Tibial artery (tissue), 4 donors: ENCODE results near the gene COG5.

Source experiments
- DNase-seq, 2 donors: peaks; one replicate each; pipeline ENCODE4 v3.0.0-alpha.2; 2019
- H3K27ac ChIP-seq, 2 donors: fragments of 200-600 bp; sonication (generic) in 1 of 2; 1 replicate in 1 of 2; 2 replicates in 1 of 2; pipeline ENCODE4 v1.5.1; 2018 to 2019; ENCODE audit warnings: mild to moderate bottlenecking in 1 of 2
- H3K27me3 ChIP-seq, 2 donors: fragments of 200-600 bp; sonication (generic) in 1 of 2; one replicate each; pipeline versions ENCODE4 v1.5.1 to v1.6.0; 2016 to 2019
- H3K36me3 ChIP-seq, 3 donors: fragments of 200-600 bp; sonication (generic) in 2 of 3; one replicate each; pipeline ENCODE4 v1.5.1; 2016 to 2019; ENCODE audit warnings: mild to moderate bottlenecking in 2 of 3
- H3K4me1 ChIP-seq, 4 donors: fragments of 200-600 bp; sonication (generic) in 2 of 4; 1 replicate in 3 of 4; 2 replicates in 1 of 4; pipeline ENCODE4 v1.5.1; 2016 to 2019
- H3K4me3 ChIP-seq, 2 donors: fragments of 200-600 bp; sonication (generic) in 1 of 2; 1 replicate in 1 of 2; 2 replicates in 1 of 2; pipeline ENCODE4 v1.5.1; 2018 to 2019; ENCODE audit warnings: mild to moderate bottlenecking in 2 of 2
- H3K9me3 ChIP-seq, 3 donors: fragments of 200-600 bp; sonication (generic) in 1 of 3; one replicate each; pipeline ENCODE4 v1.5.1; 2016 to 2019
- intact Hi-C: fragments of 100-400 bp; cut with DNase I; formaldehyde crosslinking; loops from one replicate; pipeline ENCODE4 v1.15.0; 2023; ENCODE audit warnings: low total_unique reads
- TF ChIP-seq, protein P1 (sequence below), 2 experiments: fragments of 200-600 bp in 1 of 2; fragments of 450-650 bp in 1 of 2; IDR thresholded peaks; one replicate each; pipeline ENCODE4 v1.5.1; 2017 to 2019; ENCODE audit warnings: antibody characterized with exemption in 2 of 2, mild to moderate bottlenecking in 1 of 2, moderate library complexity in 1 of 2

The COG5 gene

DNA sequence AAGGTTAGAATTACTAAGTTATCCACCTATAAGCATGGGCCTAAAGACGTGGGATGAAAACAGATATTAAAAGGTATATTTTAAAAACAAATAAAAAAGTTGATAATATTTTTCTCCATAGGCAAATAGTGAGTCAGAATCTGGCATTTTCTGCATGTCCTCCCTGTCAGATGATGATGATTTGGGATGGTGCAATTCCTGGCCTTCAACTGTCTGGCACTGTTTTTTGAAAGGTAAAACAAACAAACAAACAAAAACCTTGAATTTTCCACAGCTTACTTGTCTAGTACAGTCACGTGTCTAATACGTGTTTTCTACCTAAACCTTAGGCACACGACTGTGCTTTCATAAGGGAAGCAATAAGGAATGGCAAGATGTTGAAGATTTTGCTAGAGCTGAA lies 377.5 kb downstream of the COG5 start:
- Histone ChIP-seq H3K27ac (no peak overlapping the region), H3K27me3 (no peaks in the 10 kb centered on the region), H3K36me3 (peaks cover 73 to 99% (median 86%) of the 10 kb centered on the region in 3 donors), H3K9me3 (no peaks in the 10 kb centered on the region), H3K4me1 (peaks cover 0 to 8% (median under 1%) of the 10 kb centered on the region in 4 donors), H3K4me3 (no peak overlapping the region)
- DNase-seq = no peak
- TF ChIP-seq, protein P1, sequence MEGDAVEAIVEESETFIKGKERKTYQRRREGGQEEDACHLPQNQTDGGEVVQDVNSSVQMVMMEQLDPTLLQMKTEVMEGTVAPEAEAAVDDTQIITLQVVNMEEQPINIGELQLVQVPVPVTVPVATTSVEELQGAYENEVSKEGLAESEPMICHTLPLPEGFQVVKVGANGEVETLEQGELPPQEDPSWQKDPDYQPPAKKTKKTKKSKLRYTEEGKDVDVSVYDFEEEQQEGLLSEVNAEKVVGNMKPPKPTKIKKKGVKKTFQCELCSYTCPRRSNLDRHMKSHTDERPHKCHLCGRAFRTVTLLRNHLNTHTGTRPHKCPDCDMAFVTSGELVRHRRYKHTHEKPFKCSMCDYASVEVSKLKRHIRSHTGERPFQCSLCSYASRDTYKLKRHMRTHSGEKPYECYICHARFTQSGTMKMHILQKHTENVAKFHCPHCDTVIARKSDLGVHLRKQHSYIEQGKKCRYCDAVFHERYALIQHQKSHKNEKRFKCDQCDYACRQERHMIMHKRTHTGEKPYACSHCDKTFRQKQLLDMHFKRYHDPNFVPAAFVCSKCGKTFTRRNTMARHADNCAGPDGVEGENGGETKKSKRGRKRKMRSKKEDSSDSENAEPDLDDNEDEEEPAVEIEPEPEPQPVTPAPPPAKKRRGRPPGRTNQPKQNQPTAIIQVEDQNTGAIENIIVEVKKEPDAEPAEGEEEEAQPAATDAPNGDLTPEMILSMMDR (IDR thresholded peaks at IDR 0.05) = no peak
- intact Hi-C loops = no loop called here

DNA sequence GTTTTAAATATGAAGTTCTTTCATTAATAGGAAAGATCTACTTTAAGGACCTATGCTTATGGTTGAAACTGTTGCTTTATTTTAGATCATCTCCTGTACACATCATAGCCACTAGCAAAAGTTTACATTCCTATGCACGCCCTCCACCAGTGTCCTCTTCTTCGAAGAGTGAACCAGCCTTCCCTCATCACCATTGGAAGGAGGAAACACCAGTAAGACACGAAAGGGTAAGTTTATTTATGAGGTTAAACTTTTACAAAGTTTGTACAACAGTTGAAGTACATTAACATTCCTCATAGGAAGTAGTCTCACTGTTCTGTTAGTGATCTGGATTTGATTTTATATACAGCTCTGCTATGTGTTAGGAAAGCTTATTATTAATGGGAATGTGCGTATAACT lies 378.0 kb downstream of the COG5 start:
- H3K4me3 ChIP-seq = no peak overlapping the region
- DNase-seq = no peak
- intact Hi-C loops = no loop called here
- no peaks in the 10 kb centered on the region for H3K27me3 ChIP-seq
- H3K4me1 ChIP-seq = peaks cover 0 to 13% (median 5%) of the 10 kb centered on the region in 4 donors
- H3K27ac ChIP-seq = no peak overlapping the region
- no peaks in the 10 kb centered on the region for H3K9me3 ChIP-seq
- H3K36me3 ChIP-seq = peaks cover 68 to 99% (median 84%) of the 10 kb centered on the region in 3 donors
- TF ChIP-seq, protein P1 (IDR thresholded peaks at IDR 0.05) = no peak

DNA sequence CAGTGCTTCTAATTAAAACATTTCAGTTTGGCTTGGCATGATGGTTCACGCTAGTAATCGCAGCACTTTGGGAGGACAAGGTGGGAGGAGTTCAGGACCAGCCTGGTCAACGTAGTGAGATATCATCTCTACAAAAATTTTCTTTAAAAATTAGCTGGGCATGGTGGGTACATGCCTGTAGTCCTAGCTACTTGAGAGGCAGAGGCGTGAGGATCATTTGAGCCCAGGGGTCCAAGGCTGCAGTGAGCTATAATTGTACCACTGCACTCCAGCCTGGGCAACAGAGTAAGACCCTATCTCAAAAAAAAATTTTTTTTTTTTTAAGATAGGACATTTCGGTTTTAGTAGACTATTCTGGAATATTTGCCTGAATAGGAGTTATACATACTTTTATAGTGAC lies 382.5 kb downstream of the COG5 start:
- Histone ChIP-seq H3K4me1 (peaks cover 0 to 51% (median 28%) of the 10 kb centered on the region in 4 donors), H3K9me3 (no peaks in the 10 kb centered on the region), H3K36me3 (peaks cover 30 to 62% (median 45%) of the 10 kb centered on the region in 3 donors), H3K4me3 (no peak overlapping the region), H3K27me3 (no peaks in the 10 kb centered on the region), H3K27ac (no peak overlapping the region)
- TF ChIP-seq, protein P1 (IDR thresholded peaks at IDR 0.05) = no peak
- intact Hi-C loops = no loop called here
- no peak for DNase-seq

DNA sequence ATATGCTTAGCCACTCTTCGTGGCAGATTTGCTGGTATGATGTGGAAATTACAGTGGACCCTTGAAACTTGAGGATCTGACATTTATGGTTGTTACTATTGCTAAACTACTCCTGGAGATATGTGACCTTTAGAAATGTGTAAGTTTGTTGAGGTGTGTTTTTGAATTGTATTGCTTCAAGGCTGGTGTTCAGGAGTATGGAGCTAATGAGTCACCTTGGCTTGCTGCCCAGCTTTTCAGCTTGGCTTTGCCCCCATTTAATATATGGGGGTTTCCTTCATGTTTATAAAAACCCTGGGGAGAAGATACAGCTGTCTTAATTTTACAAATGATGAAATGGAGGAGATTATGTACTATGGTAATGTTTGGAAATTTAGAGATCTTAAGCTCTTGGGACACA lies 383.3 kb downstream of the COG5 start:
- H3K4me3 ChIP-seq = no peak overlapping the region
- DNase-seq = no peak
- H3K9me3 ChIP-seq = no peaks in the 10 kb centered on the region
- TF ChIP-seq, protein P1 (IDR thresholded peaks at IDR 0.05) = no peak
- no peak overlapping the region for H3K27ac ChIP-seq
- peaks cover 24 to 55% (median 38%) of the 10 kb centered on the region in 3 donors for H3K36me3 ChIP-seq
- no peaks in the 10 kb centered on the region for H3K27me3 ChIP-seq
- peaks cover 0 to 59% (median 28%) of the 10 kb centered on the region in 4 donors for H3K4me1 ChIP-seq
- intact Hi-C loops = no loop called here

DNA sequence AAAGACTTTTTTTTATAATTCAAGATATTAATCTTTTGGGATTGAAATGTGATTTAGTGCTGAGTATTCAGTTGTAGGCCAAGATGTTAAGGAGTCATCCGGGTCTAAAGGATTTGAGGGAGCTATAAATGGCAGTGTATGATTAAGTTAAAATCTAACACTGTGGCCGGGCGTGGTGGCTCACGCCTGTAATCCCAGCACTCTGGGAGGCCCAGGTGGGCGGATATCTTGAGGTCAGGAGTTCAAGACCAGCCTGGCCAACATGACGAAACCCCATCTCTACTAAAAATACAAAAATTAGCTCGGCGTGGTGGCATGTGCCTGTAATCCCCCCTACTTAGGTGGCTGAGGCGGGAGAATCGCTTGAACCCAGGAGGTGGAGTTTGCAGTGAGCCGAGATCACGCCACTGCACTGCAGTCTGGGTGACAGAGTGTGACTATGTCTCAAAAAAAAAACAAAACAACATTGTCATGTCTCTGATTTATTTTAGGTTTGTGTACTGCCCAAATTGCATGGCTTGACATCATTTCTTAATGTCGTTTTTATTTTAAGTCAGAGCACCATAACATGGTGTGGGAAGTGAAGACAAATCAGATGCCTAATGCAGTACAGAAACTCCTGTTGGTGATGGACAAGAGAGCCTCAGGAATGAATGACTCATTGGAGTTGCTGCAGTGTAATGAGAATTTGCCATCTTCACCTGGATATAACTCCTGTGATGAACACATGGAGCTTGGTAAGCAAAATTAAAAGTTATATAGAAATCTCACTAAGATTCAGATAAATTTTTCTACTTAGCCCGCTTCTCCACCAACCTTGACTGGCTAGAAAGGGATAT lies 384.2 kb downstream of the COG5 start:
- intact Hi-C loops = no loop called here
- no peak overlapping the region for H3K4me3 ChIP-seq

More for the DNA sequence above, 384.2 kb downstream of the COG5 start:
- Histone ChIP-seq H3K27ac (no peak overlapping the region), H3K9me3 (no peaks in the 10 kb centered on the region), H3K4me1 (peaks cover 0 to 67% (median 34%) of the 10 kb centered on the region in 4 donors), H3K27me3 (no peaks in the 10 kb centered on the region), H3K36me3 (peaks cover 20 to 46% (median 29%) of the 10 kb centered on the region in 3 donors)
- TF ChIP-seq, protein P1 (IDR thresholded peaks at IDR 0.05) = no peak
- no peak for DNase-seq
